NCI-H1048 (cell line): Measurements from ENCODE around the gene MAP4K1.
A peak's percentile ranks its signal among the peaks of the same experiment; 100 is the strongest.

Source experiments
- DNase-seq: peaks from one replicate; lab custom pipeline; 2025; lab: John Stamatoyannopoulos, UW

MAP4K1 gene

DNA sequence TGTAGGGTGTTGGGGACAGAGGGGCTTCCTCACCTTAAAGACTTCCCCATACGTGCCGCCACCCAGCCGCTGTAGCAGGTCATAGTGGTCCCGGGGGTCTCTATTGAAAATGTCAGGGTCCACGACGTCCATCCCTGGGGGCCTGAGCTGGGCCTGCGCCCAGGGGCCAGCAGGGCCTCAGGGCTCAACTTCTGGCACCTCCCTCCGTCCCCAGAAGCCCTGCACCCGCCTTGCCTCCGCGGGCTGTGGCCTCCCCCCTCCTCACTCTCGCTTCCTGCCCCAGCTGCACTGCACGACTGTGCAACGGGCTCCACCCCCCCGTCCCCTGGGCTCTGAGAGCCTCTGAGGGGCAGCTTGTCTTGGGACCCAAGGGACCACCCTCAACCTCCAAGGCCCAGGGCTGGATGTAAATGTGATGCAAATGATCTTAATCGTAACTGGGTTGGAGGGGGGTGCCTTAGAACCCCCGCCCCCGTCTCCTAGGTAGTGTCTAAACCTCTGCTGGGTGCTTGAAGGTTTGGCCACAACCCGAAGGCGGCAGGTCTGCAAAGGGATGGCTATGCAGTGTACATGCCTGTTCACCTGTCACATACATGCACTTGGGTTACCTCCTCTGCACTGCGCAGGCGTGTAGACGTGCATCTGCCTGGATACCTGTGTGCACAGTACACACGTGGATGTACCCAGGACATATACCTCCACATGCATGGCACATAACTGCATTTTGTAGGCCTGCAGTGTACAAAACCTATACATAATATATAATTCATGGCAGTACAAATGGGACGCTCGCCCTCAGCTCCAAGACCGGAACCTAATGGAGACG is at the start of gene MAP4K1:
MAP4K1 (minus strand) TSS at position 190 of the 826 bp plus-strand sequence; CDS start at position 132, 58 bp downstream.
- no peak for DNase-seq

DNA sequence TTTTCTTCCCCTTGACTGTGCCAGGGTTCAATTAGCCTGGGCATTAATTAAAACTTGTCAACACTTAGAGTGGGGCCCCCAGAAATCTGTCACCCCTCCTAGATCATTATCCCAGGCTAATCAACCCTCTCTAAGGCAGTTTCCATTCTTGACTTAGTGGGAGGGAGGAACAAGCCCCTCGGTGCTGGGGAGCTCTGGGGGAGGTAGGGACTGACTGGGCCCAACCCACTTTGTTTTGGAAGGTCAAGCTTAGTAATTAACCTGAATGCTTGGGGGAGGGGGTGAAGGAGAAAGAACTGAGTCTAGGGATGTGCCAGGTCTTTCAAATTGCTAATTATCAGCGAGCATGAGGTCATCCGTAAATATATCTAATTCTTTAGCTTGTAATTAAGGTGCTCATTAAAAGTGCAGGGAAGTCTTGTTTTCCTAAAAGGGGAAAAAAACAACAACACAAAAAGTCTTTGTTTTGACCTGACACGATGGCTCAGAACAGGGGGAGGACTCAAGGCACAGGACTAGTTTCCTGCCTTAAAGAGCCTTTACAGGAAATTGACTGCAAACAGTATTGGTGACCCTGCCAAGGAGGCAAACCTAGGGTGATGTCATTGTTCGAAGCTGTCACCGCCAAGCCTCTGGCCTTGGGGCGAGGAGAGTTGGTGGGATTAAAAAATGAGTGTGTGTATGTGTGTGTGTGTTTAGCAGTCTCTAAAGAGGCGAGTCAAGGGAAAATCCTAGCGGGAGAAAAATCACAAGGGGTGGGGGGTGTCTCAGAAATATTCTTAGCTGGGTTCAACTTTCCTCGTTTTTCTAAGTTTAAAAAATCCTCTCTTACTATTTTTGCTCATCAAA is 49.1 kb upstream of the MAP4K1 start:
- peak; percentile 17 for DNase-seq

DNA sequence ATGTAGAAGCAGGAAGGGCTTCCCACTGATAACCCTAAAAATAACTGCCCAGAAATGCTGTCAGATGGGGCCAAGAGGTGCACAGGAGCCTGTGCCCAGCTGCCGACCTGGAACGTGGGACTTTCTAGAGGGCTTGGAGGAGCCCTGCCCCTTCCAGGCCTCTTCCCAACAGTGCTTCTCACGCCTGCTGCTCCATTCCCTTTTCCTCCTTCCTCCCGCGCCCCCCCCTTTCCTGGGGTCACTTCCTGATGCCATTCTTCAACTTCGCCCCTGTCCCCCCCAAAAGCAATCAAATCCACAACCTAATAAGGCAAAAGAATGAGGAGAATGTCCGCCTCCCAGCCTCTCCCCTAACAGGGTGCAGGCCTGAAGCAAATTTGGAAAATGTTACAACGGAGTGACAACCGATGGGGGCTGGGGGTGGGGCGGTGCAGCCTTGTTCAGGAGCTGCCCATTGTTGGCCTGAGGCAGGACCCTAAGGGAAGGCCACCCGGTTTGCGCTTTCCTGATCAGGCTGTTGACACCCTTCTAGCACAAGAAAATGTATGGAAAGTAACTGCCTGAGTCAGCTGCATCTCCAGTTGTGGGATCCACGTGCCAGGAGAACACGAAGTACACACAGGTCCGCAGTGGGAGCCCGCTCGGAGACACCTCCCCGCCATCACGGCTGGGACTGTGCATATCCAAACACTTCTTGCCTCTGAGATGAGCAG is 48.4 kb upstream of the MAP4K1 start:
- no peak for DNase-seq

DNA sequence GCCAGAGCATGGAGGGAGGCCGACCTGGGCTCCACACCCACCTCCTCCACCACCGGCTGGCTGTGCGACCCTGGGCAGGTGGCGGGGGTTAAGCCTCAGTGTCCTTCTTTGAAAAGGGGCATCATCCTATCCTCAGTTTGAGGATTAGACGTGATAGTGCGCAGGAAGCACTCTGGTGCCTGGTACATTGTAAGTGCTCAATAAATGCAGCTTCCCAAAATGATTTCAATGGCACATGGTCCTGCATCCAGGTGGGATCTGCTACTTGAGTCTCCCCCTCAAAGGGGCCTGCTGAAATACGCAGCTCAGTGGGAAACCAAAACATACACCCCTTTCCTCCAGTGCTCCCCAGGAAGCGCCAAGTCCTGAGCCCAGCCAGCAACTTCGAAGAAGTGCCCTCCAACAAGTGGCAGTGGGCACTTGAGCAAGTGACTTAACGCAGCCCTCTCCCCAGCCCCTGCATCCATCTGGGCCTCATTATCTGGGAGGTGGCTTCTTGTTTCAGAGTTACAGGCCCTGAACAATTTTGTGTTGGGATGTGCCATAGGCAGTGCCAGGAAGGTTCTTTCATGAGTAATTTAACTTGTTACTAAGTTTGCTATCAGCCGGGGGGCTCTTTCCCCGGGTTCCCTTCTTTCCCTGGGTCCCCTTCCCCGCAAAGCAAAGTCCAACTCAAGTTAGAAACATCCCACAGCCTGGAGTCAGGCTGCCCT is 47.6 kb upstream of the MAP4K1 start:
- DNase-seq, result no peak

DNA sequence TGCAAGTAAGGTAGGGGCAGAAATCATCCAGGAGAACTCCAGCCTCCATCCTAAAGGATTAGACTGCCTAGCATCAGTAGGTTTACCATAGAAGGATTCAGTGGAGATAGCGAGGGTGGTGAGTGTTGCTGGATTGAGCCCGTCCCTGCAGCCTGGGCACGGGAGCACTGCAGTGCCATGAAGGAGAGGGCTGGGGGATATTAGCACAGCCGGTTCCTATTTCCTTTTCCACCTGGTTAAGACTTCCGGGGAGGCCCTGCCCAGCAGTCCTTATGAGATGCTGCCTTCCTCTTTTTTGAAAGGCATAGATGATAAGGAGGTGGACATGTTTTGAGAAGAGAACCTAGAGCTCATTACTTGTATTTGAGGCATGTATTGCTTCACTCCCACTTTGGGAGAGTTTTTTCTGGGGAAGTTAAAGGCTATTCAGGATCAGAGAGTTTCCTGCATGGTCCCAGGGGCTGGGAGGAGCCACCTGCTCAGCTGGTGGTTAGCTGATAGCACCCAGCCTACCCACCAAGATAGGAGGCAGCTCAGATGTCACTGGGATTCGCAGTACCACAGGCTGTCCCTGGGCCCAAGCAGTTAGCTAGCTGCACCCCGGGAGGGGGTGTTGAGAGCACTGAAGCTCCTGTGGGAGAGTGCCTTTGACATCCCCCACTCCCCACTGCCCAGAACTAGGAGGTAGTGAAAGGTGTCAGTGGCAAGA is 46.9 kb upstream of the MAP4K1 start:
- DNase-seq, result no peak

DNA sequence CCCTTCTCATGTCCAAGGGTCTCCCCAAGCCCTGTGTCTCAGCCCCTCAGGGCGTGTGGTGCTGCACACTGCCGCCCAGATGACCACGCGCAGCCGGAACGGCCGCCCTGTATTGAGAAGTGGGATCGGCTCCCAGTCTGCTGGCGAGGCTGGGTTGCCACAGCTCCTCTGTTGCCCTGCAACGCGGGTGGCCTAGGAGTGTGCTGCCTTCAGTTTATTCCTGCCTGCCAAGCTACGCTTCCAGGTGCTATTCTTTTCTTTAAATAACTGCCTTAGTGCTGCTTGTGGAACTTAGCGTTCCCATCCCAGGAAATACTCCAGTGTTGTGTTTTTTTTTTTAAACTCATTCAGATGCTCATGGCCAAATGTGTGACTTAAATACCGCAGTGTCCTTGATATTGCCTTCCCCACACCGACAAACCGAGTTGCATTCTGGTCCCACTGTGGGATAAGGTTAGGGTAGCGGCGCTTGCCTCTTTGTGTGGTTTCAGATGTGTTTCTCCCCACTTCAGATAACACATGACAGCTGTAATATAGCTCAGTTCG is 46.3 kb upstream of the MAP4K1 start:
- DNase-seq, result no peak

DNA sequence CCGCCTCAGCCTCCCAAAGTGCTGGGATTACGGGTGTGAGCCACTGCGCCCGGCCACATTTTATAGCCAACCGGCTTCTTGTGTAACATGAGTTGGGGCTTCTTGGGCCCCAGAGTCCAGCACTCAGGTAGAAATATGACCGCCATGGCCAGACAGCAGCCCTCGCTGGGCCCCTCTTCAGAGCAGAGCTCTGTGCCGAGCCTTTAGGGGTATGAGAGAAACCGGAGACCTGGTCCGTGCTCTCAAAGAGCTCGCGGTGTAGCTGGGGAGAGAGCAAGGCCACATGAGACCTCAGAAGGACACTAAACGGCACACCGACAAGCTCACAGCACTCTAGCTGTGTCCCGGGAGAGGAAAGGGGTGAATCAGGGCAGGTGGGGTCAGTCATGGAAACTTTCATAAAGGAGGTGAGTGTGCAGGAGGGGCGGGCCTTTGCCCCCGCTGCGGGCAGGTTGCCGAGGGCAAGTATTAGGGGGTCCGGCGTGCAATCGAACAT is 45.5 kb upstream of the MAP4K1 start:
- no peak for DNase-seq

DNA sequence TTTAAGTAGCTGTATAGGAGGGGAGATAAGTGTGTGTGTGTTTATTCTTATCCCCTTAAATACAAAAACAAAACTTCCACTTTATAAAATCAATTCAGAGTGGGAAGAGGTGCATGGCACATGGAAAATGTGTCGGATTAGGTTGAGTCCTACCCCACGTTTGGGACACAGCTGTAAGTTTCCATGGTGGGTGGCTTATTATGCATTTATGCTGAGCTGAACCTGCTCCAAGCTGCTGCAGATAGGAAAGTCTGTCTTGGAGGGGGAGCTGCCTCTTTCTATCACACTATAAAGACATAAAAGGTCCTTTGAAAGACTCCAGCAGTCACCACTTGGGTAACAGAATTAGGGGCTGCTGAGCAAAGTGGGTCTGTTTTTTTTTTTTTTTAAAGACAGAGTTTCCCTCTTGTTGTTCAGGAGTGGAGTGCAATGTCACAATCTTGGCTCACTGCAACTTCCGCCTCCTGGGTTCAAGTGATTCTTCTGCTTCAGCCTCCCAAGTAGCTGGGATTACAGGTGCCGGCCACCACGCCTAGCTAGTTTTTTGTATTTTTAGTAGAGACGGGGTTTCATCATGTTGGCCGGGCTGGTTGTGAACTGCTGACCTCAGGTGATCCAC is 44.9 kb upstream of the MAP4K1 start:
- no peak for DNase-seq

DNA sequence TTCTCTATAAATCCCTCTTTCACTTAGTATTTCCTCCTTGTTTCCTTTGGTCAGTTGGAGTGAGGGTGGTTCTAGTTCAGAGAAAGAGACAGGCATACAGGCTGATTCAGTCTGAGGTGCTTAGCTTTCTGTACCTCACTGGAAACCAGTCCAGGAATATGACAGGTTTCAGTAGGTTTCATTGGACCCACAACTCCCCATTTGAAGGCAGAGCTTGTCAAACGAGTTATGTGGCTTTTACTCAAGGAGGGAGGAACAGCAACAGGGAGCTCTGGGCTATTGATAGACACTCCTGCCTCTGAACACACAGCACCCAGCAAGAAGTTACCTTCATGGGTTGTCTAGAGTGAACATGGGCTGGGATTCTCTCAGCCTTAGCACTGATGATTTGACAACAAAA is 44.2 kb upstream of the MAP4K1 start:
- DNase-seq, result no peak

DNA sequence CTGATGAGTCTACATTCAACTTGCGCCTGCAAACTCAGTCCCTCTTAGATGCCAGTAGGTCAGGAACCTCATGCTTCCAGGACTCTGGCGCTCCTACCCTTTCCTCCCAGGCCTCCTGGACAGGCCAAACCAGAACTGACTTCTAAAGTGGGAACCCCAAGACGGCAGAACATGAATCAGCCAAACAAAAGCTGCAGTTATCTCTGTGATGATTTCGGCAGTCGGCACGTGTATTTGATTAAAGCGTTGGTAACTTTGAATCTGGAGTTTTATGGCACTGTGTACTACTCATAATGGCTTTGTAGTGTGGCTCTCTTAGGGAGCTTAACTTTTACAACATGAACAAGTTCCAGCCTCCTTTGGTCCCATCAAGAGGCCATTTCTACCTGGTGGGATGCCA is 43.4 kb upstream of the MAP4K1 start:
- no peak for DNase-seq

DNA sequence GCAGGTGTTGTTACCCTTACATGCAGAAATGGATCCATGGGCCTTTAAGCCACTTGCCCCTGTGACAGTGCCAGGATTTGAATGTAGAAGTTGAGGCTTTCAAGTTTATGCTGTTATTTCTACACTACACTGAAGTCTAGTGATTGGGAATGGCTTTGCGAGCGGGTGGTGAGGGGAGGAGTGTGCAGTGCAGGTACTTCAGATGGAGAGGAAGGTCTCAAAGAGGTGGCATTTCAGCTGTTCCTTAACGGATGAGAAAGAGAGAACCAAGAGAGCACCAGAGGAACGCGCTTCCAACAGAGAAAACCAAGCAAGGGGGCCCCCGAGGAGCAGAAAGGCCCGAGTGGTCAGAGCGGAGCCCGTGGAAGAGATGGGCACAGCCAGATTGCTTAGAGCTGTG is 43.0 kb upstream of the MAP4K1 start:
- DNase-seq, result no peak

DNA sequence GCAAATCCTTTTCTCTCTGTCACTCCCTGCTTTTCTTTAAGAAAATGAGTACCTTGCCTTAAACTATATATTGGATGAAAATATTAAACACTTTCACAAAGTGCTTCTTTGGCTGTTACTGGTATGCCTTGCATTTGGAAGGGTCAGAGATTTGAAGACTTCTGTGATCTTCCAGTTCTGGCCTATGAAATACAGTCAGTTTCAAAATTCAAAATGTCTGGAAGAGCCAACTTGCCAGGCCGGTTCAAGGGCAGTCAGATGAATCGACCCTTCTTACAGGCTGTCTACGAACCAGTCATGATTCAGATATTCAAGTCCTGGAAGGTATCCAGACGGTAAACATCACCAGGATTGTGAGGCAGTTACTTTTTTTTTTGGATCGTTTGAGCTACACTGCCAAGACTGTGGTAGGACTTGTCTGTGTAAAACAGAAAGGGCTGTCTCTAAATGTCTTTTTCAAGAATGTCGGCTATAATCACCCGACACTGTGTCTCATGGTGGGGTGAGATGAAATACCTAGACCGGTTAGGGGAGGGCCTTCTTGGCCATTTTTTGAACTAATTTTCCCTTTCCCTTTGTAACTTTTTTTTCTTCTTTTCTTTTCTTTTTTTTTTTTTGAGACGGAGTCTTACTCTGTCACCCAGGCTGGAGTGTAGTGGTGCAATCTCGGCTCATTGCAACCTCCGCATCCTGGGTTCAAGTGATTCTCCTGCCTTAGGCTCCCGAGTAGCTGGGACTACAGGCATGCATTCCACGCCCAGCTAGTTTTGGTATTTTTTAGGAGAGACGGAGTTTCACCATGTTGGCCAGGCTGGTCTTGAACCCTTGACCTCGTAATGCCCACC is 40.9 kb upstream of the MAP4K1 start:
- DNase-seq, result peak; percentile 57

DNA sequence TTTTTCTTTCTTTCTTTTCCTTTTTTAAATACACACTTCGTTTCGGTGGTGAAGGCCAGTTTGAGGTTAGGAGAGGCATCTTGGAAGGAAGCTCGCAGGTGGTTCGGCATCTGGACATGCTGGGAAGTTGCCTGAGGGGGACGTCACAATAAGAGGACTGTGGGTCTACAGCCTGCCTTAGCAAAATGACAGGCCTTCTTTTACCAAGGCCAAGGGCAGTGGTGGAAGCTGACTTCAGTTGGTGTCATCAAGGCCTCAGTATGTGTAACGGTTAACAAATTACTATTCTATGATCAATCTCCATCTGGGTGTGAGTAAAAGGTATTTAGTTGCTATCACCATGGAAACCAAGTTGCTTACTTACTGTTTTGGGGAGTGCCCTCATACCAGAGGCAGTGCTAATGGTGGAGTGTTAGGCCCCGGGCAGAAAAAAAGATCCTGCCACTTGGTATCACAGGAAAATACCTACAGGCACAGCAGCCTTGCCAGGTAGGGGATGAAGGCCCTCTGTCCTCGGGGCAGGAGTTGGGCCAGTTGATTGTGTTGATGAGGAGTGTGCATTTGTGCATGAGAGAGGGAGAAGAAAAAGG is 40.0 kb upstream of the MAP4K1 start:
- DNase-seq, result no peak

DNA sequence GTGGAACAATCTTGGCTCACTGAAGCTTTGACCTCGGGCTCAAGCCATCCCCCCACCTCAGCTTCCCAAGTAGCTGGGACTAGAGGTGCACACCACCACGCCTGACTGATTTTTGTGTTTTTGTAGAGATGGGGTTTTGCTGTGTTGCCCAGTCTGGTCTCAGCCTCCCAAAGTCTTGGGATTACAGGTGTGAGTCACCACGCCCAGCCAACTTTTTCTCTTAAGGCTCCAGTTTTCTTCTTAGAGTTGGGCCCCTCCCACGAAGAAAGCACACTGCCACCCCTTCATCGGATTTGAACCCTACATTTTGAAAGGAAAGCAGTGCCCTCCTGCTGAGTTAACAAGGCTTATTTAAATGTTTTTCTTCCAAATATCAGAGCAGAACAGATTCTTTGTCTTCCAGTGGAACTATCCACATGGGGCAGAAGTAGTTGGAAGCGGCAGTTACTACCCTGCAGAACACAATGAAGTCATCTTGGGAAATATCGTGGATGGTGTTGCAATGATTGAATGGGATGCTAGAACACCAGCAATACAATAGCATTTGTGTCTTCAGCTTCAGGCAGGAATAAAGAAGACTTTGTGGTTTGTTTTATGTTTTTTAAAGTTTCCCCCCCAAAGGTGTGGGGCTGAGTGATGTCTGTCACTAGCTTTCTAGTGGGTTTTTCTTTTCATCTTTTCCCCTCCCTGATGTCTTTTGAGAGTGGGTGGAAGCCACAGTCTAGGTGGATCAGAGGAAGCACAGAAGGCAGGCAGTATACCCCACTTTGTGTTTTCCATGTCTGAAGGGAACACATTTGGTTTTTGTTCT is 38.6 kb upstream of the MAP4K1 start:
- no peak for DNase-seq

DNA sequence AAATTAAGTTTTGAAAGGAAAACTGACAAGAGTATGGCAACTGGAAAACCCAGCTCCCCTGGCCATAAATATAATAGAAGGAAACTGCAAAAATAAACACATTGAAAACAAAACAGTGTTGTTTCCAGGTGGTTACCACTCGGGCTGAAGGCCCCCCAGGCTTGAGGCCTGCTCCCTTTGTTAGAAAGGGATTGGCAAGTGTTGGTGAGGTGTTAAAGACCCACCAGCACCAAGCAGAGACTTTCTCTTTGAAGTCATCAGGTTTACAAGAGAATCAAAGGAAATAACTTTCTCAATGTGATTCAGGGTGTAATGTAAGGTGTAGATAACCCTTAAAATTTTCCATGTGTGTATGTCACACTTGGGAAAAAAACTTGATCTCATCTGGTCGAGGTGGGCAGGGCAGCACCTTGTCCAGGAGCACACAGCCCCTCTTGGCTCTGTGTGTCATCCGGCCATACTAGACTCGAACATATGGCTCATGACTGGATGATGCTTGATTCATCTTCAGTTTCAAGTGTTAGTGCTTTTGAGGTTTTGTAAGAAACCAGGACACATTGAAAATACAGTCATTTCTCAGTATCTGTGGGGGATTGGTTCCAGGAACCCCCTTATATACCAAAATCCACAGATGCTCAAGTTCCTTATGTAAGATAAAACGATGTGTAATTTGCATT is 37.5 kb upstream of the MAP4K1 start:
- no peak for DNase-seq

DNA sequence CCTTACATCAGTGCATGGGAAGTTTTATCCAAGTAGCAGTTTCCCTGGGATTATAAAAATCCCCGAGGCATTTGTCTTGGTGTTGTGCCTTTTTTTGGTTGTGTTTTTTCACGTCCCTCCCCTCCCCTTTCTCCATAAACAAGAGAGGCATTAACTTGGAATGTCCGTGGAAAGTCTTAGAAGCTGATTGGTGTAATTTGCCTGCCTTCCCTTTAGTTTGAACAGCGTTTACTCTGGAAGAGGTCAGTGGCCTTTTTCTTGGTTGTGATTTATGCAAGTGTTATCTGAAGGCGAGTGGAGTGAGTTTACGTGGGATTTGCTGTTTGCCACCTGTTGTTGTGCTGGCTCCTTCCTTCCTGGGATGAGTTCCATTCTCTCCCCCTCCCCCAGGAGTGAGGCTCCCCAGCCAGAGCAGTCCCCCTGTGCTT is 36.9 kb upstream of the MAP4K1 start:
- DNase-seq, result no peak

DNA sequence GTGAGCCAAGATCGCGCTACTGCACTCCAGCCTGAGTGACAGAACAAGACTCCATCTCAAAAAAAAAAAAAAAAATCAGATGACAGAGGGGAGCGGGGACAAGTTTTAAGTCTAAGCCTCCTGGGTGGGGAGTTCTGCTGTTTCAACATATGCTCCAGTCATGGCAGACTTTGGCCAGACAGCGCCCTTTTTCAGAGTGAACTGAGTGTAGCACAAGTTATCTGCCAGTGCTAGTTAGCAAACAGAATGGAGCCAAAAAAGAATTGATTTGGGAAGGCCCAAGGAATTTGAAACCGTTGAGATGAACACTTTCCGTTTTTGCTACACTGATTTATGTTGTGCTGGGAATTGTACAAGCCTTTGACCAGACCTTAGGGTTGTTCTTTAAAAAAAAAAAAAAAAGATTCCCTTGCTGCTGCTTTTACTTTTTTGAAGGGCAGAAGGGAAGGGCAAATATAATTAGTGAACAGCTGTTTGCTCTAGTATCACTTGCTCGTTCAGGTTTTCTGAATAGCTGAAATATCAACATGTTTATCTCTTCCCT is 35.3 kb upstream of the MAP4K1 start:
- no peak for DNase-seq
